Transverse colon (tissue), 4 donors: Measurements from ENCODE around the gene LPAR1.

Experiments used
- CTCF ChIP-seq, 5 experiments: fragments of 200-600 bp in 3 of 5; fragments of 450-650 bp in 2 of 5; sonication (generic) in 3 of 5; IDR thresholded peaks; 1 replicate in 2 of 5; 2 replicates in 3 of 5; pipeline ENCODE4 v1.5.1; 2016 to 2017; ENCODE audit warnings: antibody characterized with exemption in 5 of 5, inconsistent platforms in 3 of 5, mild to moderate bottlenecking in 2 of 5, moderate library complexity in 1 of 5
- POLR2A ChIP-seq: fragments of 450-650 bp; IDR thresholded peaks from one replicate; pipeline ENCODE4 v1.6.1; 2016; ENCODE audit warnings: antibody characterized with exemption, mild to moderate bottlenecking, moderate library complexity
- POLR2AphosphoS5 ChIP-seq, 3 donors: sonication (generic); formaldehyde crosslinking; IDR thresholded peaks; one replicate each; pipeline ENCODE4 v1.6.1; 2016; ENCODE audit warnings: antibody characterized with exemption in 3 of 3

- TF ChIP-seq POLR2AphosphoS5 (IDR thresholded peaks at IDR 0.05) (no peak), CTCF (IDR thresholded peaks at IDR 0.05) (no peak), POLR2A (no peak)
These were observed 40.2 kb upstream of the LPAR1 start for GRCh38 chr9:111078391-111079038.
